ENCODE measurements around the gene TSPAN13. TPM values are rescaled to one million over a fixed set of nuclear protein-coding genes. Genes with fewer than 3 reads are reported as not detected.

Gene TSPAN13
- total RNA-seq, 2 donors from 2014 or later = 21.8 to 43.7 TPM

DNA sequence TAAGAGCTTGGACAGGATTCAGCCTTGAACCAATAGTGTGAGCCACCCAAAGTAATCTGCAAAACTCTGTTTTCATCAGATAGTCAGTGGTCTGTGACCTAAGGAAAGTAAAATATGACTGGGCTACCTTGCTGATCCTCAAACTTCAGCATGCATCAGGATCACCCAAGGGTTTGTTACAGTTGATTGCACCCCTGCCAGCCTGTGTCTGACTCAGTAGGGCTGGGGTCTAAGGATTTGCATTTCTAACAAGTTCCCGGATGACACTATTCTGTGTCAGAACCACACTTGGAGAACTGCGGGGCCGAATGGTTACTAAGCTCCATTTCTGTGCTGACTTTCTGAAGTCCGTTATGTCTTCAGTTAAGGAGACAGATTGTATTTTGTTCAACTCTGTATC, 40.6 kb upstream of the TSPAN13 start:
- no peak for DNase-seq (ENCODE audit: low spot score)
- intact Hi-C loops (cut with DNase I) = no loop called here
- no peaks in the 10 kb centered on the region for H3K36me3 ChIP-seq
- 100% methylated on average over 4 of the region's 4 CpGs for WGBS
- H3K9me3 ChIP-seq = no peaks in the 10 kb centered on the region
- no peak for TF ChIP-seq POLR2AphosphoS5 (IDR thresholded peaks at IDR 0.05)
- TF ChIP-seq, protein P1, sequence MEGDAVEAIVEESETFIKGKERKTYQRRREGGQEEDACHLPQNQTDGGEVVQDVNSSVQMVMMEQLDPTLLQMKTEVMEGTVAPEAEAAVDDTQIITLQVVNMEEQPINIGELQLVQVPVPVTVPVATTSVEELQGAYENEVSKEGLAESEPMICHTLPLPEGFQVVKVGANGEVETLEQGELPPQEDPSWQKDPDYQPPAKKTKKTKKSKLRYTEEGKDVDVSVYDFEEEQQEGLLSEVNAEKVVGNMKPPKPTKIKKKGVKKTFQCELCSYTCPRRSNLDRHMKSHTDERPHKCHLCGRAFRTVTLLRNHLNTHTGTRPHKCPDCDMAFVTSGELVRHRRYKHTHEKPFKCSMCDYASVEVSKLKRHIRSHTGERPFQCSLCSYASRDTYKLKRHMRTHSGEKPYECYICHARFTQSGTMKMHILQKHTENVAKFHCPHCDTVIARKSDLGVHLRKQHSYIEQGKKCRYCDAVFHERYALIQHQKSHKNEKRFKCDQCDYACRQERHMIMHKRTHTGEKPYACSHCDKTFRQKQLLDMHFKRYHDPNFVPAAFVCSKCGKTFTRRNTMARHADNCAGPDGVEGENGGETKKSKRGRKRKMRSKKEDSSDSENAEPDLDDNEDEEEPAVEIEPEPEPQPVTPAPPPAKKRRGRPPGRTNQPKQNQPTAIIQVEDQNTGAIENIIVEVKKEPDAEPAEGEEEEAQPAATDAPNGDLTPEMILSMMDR (IDR thresholded peaks at IDR 0.05) = no peak
- H3K27ac ChIP-seq = no peak overlapping the region
- H3K4me3 ChIP-seq = no peak overlapping the region
- no peaks in the 10 kb centered on the region for H3K4me1 ChIP-seq (replicated peaks)
- H3K27me3 ChIP-seq (replicated peaks; ENCODE audit: insufficient read depth) = no peaks in the 10 kb centered on the region

DNA sequence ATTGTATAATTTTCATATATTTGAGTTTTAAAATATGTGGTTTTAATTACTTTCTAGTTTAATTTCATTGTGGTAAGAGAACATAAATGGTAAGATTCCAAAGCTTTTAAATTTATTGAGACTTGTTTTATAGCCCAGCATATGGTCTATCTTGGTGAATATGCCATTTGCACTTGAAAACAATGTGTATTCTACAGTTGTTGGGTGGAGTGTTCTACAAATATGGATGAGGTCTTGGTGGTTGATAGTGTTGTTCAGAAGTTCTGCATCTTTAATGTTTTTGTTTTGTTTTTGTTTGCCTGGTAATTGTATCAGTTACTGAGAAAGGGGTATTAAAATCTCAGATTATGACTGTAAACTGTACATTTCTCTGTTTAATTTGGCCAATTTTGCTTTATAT, 37.6 kb upstream of the TSPAN13 start:
- no peak for TF ChIP-seq POLR2A (IDR thresholded peaks at IDR 0.05)
- TF ChIP-seq POLR2AphosphoS5 (IDR thresholded peaks at IDR 0.05) = no peak
- TF ChIP-seq, protein P1 (IDR thresholded peaks at IDR 0.05) = no peak
- no peak overlapping the region for H3K4me3 ChIP-seq
- H3K36me3 ChIP-seq = no peaks in the 10 kb centered on the region
- no peaks in the 10 kb centered on the region for H3K4me1 ChIP-seq (replicated peaks)
- intact Hi-C loops (cut with DNase I) = no loop called here
- DNase-seq (ENCODE audit: low spot score) = no peak
- no peak overlapping the region for H3K27ac ChIP-seq
- no peaks in the 10 kb centered on the region for H3K27me3 ChIP-seq (replicated peaks; ENCODE audit: insufficient read depth)
- H3K9me3 ChIP-seq = no peaks in the 10 kb centered on the region

DNA sequence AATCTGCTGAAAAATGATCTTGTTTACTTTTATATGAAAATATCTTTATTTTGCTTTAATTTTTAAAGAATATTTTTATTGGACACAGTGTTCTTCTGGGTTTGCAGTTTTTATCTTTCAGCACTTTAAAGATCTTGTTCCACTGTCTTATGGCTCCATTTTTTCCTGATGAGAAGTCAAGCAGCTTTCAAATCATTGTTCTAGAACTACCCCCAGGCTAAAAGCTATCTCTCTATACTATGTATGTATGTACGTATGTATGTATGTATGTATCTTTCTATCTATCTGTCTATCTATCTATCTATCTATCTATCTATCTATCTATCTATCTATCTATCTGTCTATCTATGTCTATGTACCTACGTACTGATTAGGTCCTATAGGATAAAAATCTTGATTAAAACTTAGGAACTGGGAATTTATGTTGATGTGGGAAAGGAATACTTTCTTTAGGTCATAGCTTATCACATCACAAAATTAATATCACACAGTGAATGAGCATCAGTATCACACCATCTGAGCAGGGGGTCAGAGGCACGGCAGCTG, 35.4 kb upstream of the TSPAN13 start:
- no peaks in the 10 kb centered on the region for H3K36me3 ChIP-seq
- 85% methylated on average over 3 of the region's 3 CpGs for WGBS
- H3K4me3 ChIP-seq = no peak overlapping the region
- H3K27ac ChIP-seq = no peak overlapping the region
- no peaks in the 10 kb centered on the region for H3K4me1 ChIP-seq (replicated peaks)
- no peaks in the 10 kb centered on the region for H3K9me3 ChIP-seq
- intact Hi-C loops (cut with DNase I) = no loop called here
- no peak for DNase-seq (ENCODE audit: low spot score)
- H3K27me3 ChIP-seq (replicated peaks; ENCODE audit: insufficient read depth) = no peaks in the 10 kb centered on the region
- no peak for TF ChIP-seq POLR2A (IDR thresholded peaks at IDR 0.05)
- TF ChIP-seq, protein P1 (IDR thresholded peaks at IDR 0.05) = no peak
- no peak for TF ChIP-seq POLR2AphosphoS5 (IDR thresholded peaks at IDR 0.05)

DNA sequence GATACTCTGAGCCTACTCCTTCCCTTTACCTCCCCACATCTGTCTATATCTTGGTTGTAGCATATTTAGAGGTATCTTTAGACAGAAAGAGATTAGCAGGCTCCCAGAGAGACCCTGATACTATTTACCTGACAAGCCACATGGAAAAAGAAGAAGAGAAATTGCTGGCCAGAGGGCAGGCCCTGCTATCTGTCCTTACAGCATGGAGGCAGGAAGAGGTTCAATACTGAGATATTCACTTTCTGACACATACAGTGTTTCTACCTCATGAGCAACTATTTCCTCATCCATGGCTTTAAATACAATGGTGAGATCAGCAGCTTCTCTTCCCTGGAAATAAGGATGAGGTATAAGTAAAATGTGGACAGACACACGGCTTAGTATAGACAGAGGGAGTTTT, 33.9 kb upstream of the TSPAN13 start:
- TF ChIP-seq, protein P1 (IDR thresholded peaks at IDR 0.05) = no peak
- TF ChIP-seq POLR2A (IDR thresholded peaks at IDR 0.05) (no peak), POLR2AphosphoS5 (IDR thresholded peaks at IDR 0.05) (no peak)
- Histone ChIP-seq H3K4me3 (no peak overlapping the region), H3K27me3 (replicated peaks; ENCODE audit: insufficient read depth) (no peaks in the 10 kb centered on the region), H3K9me3 (no peaks in the 10 kb centered on the region), H3K4me1 (replicated peaks) (no peaks in the 10 kb centered on the region), H3K36me3 (no peaks in the 10 kb centered on the region), H3K27ac (no peak overlapping the region)
- WGBS = 94% methylated on average over 1 of the region's 1 CpG
- intact Hi-C loops (cut with DNase I) = no loop called here
- DNase-seq (ENCODE audit: low spot score) = no peak

DNA sequence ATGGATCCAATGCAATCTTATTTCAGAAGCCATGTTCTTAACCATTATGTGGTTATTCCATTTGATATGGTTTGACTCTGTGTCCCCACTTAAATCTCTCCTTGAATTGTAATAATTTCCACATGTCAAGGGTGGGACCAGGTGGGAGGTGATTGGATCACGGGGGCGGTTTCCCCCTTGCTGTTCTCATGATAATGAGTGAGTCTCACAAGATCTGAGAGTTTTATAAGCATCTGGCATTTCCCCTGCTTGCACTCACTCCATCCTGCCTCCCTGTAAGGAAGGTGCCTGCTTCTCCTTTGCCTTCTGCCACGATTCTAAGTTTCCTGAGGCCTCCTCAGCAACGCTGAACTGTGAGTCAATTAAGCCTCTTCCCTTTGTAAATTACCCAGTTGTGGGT, 32.0 kb upstream of the TSPAN13 start:
- Histone ChIP-seq H3K27me3 (replicated peaks; ENCODE audit: insufficient read depth) (no peaks in the 10 kb centered on the region), H3K4me1 (replicated peaks) (no peaks in the 10 kb centered on the region), H3K4me3 (no peak overlapping the region), H3K9me3 (no peaks in the 10 kb centered on the region), H3K27ac (no peak overlapping the region), H3K36me3 (no peaks in the 10 kb centered on the region)
- TF ChIP-seq POLR2A (IDR thresholded peaks at IDR 0.05) = no peak
- no peak for TF ChIP-seq POLR2AphosphoS5 (IDR thresholded peaks at IDR 0.05)
- TF ChIP-seq, protein P1 (IDR thresholded peaks at IDR 0.05) = no peak
- no peak for DNase-seq (ENCODE audit: low spot score)
- 69% methylated on average over 4 of the region's 4 CpGs for WGBS
- intact Hi-C loops (cut with DNase I) = no loop called here
